ENCODE measurements around the gene HUNK.
"Not testable (repeated sequence)": the region's sequence is repeated elsewhere in the genome, so short reads cannot be mapped to it uniquely, and the experiment has no call there.

The HUNK gene

DNA sequence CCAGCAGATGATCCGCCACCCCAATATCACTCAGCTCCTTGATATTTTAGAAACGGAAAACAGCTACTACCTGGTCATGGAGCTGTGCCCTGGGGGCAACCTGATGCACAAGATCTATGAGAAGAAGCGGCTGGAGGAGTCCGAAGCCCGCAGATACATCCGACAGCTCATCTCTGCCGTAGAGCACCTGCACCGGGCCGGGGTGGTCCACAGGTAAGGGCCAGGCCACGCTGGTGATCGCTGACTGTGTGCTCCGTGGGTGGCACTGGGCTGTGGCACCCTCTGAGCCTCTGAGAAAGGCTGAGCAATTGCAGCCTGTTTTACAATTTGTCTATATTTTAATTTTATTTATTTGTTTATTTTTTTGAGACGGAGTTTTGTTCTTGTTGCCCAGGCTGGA, 51.7 kb downstream of the HUNK start:
- no peak for DNase-seq

DNA sequence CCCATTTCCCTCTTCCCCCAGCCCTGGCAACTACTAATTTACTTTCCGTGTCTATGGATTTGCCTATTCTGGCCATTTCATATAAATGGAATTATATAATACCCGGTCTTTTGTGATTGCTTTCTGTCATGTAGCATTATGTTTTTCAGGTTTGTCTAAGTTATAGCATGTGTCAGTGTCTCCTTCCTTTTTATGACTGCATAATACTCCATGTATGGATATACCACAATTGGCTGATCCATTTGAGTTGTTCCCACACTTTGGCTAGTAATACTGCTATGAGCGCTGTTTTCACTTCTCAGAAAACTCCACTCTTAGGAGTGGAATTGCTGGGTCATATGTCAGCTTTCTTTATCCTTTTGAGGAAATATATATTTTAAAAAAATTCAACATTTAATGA, 53.7 kb downstream of the HUNK start:
- no peak for DNase-seq

- no peak for DNase-seq
Observed at GRCh38 chr21:31927689-31928353, 55.0 kb downstream of the HUNK start.

DNA sequence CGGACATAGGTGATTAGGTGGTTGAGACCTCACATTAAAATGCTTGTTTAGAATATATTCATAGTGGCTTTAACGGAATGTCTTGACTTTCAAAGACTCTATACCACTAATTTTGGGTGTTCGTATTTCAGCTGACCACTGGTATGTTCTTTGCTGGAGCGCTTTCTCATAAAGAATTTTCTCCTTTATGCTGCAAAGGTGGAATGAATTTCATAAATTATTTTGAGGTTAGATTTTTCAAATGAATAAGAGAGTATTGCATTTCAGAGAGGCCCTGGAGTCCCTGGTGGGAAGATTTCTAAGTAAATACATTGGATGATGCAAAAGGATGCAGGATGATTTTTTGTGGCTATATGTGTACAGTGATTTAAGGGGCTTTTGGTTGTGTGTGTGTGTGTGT, 55.8 kb downstream of the HUNK start:
- no peak for DNase-seq

- no peak for DNase-seq
Observed at GRCh38 chr21:31929548-31929947, 56.7 kb downstream of the HUNK start.

GRCh38 chr21:31930001-31930400, 57.2 kb downstream of the HUNK start:
- DNase-seq, result no peak

DNA sequence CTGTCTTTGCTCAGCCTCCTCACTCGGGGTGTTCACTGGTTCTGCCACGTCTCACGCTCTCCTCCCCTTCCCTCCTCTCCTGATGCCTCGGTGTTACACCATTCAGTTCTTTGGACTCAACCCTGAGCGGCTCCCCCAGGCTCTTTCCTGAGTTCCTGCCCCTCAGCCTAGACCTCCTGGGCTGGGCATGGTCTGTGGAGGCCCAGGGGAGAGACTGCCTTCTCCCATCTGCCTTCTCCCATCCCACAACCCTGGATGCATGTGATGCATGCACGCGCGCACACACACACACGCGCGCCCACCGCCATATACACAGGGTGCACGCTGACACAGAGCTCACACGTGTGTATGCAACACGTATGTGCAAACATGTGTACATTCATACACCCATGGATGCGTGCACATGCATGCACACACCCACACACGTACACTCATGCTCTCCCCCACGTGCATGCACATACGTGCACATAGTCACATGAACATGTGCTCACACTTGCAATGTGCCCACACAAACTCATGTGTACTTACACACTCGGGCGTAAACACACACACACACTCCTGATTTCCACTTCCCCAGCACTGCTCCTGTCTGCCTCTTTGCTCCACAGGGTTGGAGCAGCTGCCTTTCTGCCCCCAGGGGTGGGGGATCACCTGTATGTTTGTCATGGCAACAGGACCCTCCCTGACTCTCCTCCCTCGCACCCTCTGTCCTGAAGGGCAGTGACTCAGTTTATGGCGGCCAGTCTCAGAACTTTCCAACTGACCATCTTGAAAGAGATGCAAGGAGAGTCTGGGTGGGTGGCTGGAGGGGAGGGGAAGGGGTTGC, 59.0 kb downstream of the HUNK start:
- DNase-seq, result no peak

GRCh38 chr21:31932470-31932764, 59.6 kb downstream of the HUNK start:
- DNase-seq, result no peak

DNA sequence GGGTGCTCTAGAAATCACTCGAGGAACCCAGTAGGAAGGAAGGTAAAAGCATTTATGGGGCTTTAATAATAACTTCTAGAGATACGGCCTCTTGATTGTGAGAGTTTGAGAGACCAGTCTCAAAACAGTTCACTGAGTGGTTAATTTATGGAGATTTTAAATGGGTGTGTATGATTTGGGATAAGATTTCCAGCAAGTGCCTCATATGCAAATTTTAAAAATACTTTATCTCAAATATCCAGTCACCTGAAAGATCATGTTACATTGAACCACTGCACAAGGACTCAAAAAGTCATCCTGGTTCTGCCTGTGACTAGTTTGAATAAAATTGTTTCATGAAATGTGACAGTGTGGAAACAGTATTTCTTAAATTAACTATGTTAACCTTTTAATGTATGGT, 64.5 kb downstream of the HUNK start:
- no peak for DNase-seq

- DNase-seq, result no peak
Observed at GRCh38 chr21:31938330-31939301, 65.8 kb downstream of the HUNK start.

DNA sequence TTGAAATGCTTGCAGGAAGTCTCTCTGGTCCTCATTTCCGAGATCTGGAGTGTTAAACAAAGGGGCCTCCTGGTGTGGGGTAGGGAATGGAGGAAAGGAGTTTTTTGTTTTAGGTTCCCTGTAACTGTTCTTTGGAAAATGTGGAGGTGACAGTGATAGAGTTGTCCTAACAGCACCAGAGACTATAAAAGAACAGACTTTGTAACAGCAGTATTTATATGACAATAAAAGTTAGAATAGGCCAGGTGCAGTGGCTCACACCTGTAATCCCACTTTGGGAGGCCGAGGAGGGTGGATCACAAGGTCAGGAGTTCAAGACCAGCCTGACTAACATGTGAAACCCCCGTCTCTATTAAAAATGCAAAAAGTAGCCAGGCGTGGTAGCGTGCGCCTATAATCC, 68.9 kb downstream of the HUNK start:
- DNase-seq, result no peak

GRCh38 chr21:31943561-31943960, 70.7 kb downstream of the HUNK start:
- DNase-seq, result no peak

GRCh38 chr21:31945141-31945540, 72.3 kb downstream of the HUNK start:
- DNase-seq, result no peak

- peak; percentile 70 for DNase-seq
Observed at GRCh38 chr21:31945546-31945945, 72.7 kb downstream of the HUNK start.

DNA sequence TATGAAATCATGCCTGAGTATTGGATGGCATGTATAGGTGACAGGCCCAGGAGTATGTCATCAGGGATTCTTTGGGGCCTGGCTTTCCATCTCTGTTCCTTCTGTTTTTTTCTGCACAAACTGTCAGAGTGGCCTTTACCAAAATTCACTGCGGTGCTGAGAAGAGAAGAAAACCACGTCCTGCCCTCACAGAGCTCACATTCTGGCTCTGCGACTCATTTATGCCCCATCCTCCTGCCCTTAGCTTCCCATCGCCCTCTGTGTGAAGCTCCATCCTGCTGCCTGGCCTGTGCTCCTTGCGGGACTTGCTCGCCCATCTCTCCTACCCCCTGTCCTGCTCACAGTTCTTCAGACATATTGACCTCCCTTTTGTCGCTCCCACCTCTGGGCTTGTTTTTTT, 73.4 kb downstream of the HUNK start:
- no peak for DNase-seq

- DNase-seq, result not testable (repeated sequence)
Observed at GRCh38 chr21:31946876-31947550, 74.2 kb downstream of the HUNK start.

DNA sequence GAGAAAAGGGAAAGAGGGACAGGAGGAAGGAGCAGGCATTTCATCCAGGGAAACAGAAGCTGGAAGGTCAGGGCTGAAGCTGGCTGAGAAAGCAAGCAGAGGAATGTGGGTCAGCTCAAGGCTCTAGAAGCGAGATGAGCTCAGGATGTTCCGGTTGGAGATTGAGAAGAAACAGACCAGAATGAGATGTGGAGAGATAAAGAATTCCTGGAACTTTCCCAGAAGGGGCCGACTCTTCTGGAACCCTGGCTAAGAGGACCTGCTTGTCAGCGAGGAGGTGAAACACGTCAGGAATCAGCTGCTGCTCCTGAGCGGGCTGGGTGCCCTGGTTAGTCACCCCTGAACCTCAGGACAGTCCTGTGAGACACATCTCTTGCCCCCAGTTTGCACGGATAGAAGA, 75.9 kb downstream of the HUNK start:
- DNase-seq, result no peak

GRCh38 chr21:31952828-31953227, 80.0 kb downstream of the HUNK start:
- DNase-seq, result no peak

DNA sequence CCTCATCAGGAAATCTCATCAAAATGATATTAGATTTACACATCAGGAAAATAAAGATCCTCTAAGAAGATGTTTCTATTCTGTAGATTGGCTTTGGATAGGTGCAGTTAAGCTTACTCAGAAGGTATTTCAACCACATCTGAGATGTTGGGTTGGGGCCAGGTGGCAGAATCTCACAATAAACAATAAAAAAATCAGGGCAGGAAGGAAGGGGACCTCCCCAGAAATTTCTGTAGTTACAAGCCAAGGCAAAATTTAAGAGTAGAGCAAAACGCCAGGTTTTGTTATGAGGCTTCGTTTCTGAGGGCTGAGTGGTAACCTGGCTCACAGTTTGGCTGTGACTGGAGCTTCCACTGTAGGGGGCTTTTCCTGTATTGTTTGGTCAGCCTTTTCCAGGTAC, 84.8 kb downstream of the HUNK start:
- no peak for DNase-seq

DNA sequence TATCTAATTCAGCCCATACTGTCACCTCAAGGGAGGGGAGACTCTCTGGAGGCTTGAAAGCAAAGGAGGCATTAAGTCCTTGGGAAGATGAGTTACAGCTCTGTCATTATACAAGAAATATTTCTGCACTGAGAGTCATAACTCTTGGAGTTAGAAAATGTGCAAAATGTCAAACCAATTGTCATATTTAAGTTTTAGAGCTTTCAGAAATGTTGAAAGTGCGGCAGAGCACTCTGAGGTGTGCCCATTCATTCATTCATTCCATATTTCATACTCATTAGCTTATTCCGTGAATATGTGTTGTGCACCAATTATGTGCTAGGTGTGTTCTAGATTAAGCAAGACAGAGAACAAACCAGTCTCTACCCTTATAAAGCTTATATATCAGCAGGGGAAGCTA, 87.1 kb downstream of the HUNK start:
- no peak for DNase-seq

DNA sequence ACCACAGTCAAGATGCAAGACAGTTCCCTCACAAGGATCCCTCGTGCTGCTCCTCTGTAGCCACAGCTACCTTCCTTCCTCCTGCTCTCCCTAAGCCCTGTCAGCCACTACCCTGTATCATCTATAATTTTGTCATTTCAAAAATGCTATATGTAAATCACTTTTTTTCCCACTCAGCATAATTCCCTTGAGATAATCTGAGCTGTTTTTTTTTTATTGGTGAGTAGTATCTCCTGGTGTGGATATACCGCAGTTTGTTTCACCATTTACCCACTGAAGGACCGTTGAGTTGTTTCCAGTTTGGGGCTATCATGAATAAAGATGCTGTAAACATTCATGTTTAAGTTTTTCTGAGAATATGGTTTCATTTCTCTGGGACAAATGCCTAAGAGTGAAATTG, 88.2 kb downstream of the HUNK start:
- DNase-seq, result no peak

DNA sequence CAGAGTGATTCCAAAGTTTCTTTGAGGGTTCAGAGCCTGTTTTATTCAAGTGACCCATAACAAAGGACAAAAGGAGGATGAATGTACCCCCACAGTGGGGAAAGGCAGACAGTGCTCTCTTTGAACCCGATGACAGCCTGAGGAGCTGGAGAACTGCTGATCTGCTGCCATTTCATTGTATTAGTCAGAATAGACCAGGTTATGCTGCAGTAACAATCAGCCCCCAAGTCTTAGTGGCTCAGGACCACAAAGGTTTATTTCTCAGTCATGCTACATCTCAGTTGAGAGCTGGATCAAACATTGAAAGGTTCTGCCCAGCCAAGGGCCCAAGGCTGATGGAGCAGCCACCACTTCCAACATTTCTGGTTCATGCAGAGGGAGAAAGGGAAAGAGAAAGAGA, 88.9 kb downstream of the HUNK start:
- DNase-seq, result no peak

DNA sequence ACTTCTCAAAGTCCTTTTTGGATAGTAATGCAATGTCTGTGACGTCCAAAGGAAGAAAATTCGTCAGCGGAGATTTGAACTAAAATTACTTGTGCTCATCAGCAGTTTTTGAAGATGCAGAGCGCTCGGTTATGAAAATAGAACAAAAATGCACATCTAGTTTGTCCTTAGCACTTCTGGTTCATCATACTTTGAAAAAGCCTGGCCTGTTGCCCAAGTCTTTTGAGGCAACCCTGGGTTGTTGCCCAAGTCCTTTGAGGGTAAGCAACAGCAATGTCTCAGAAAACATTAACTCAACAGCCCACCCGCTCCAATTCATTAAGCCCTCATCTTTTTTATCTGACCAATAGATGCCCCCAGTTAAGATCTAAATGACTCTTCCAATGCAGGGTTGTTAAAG, 91.9 kb downstream of the HUNK start:
- no peak for DNase-seq

Data from left hindlimb (tissue), 1 donor.